Trophoblast cell (in vitro differentiated cells and primary cell): Measurements from ENCODE around the gene UST.

ENCODE experiments used
- DNase-seq, 2 donors: peaks; one replicate each; pipeline ENCODE4 v3.0.0-alpha.2; 2016
- H2AFZ ChIP-seq: 2 replicates; pipeline ENCODE4 v1.6.1; 2013; ENCODE audit warnings: low read length, moderate library complexity, mild to moderate bottlenecking; ENCODE audit not compliant: insufficient read depth, poor library complexity
- H2AK5ac ChIP-seq: 2 replicates; pipeline ENCODE4 v1.6.1; 2013; ENCODE audit warnings: mild to moderate bottlenecking, low read length
- H2BK120ac ChIP-seq: 2 replicates; pipeline ENCODE4 v1.6.1; 2013; ENCODE audit warnings: low read length, mild to moderate bottlenecking, moderate library complexity; ENCODE audit not compliant: insufficient read depth, poor library complexity
- H2BK12ac ChIP-seq: 2 replicates; pipeline ENCODE4 v1.6.1; 2013; ENCODE audit warnings: mild to moderate bottlenecking, low read length, moderate library complexity
- H2BK5ac ChIP-seq: 2 replicates; pipeline ENCODE4 v1.6.1; 2013; ENCODE audit warnings: low read length, low read depth, moderate library complexity, mild to moderate bottlenecking; ENCODE audit not compliant: poor library complexity
- H3K14ac ChIP-seq: 2 replicates; pipeline ENCODE4 v1.6.1; 2013; ENCODE audit warnings: mild to moderate bottlenecking, low read length
- H3K18ac ChIP-seq: 2 replicates; pipeline ENCODE4 v1.6.1; 2013; ENCODE audit warnings: mild to moderate bottlenecking, low read length
- H3K23ac ChIP-seq: 2 replicates; pipeline ENCODE4 v1.6.1; 2013; ENCODE audit warnings: low read length
- H3K27ac ChIP-seq: 2 replicates; pipeline ENCODE4 v1.5.1; 2013; ENCODE audit warnings: low read depth, mild to moderate bottlenecking, inconsistent platforms, low read length, moderate library complexity
- H3K27me3 ChIP-seq: 2 replicates; pipeline ENCODE4 v1.6.1; 2013; ENCODE audit warnings: inconsistent platforms, mild to moderate bottlenecking, low read length, moderate library complexity; ENCODE audit not compliant: insufficient read depth
- H3K36me3 ChIP-seq, 2 experiments: 1 replicate in 1 of 2; 2 replicates in 1 of 2; pipeline ENCODE4 v1.6.1; 2013; ENCODE audit warnings: low read length in 2 of 2, mild to moderate bottlenecking in 2 of 2, moderate library complexity in 1 of 2; ENCODE audit not compliant: insufficient read depth in 2 of 2, control insufficient read depth in 1 of 2
- H3K4ac ChIP-seq: 2 replicates; pipeline ENCODE4 v1.6.1; 2013; ENCODE audit warnings: low read depth, mild to moderate bottlenecking, low read length, moderate library complexity
- H3K4me1 ChIP-seq, 2 experiments: 1 replicate in 1 of 2; 2 replicates in 1 of 2; pipeline ENCODE4 v1.6.1; 2013; ENCODE audit warnings: low read length in 2 of 2, mild to moderate bottlenecking in 2 of 2, moderate library complexity in 1 of 2; ENCODE audit not compliant: insufficient read depth in 2 of 2, control insufficient read depth in 1 of 2
- H3K4me2 ChIP-seq: 2 replicates; pipeline ENCODE4 v1.6.1; 2013; ENCODE audit warnings: inconsistent platforms, mild to moderate bottlenecking, low read length, moderate library complexity
- H3K4me3 ChIP-seq: 2 replicates; pipeline ENCODE4 v1.5.1; 2013; ENCODE audit warnings: mild to moderate bottlenecking, low read depth, low read length, inconsistent platforms
- H3K79me1 ChIP-seq: one replicate; pipeline ENCODE4 v1.6.1; 2013; ENCODE audit warnings: low read length
- H3K79me2 ChIP-seq: 2 replicates; pipeline ENCODE4 v1.6.1; 2013; ENCODE audit warnings: low read length, mild to moderate bottlenecking; ENCODE audit not compliant: control insufficient read depth, insufficient read depth, poor library complexity
- H3K9ac ChIP-seq: 2 replicates; pipeline ENCODE4 v1.6.1; 2013; ENCODE audit warnings: mild to moderate bottlenecking, low read length
- H3K9me3 ChIP-seq: 2 replicates; pipeline ENCODE4 v1.6.1; 2013; ENCODE audit warnings: low read depth, mild to moderate bottlenecking, control low read depth, inconsistent platforms, low read length; ENCODE audit not compliant: insufficient read depth
- H4K12ac ChIP-seq: 2 replicates; pipeline ENCODE4 v1.6.1; 2013; ENCODE audit warnings: low read depth, mild to moderate bottlenecking, low read length, moderate library complexity
- H4K8ac ChIP-seq: 2 replicates; pipeline ENCODE4 v1.6.1; 2013; ENCODE audit warnings: low read depth, mild to moderate bottlenecking, low read length, moderate library complexity
- H4K91ac ChIP-seq: one replicate; pipeline ENCODE4 v1.6.1; 2013; ENCODE audit warnings: low read depth, mild to moderate bottlenecking, low read length, moderate library complexity
- WGBS: extraction: QIAGEN DNeasy Blood & Tissue Kit; methylation state at CpG from one replicate; pipeline ENCODE4 v1.1.7; 2013; ENCODE audit warnings: missing lambda C conversion rate; ENCODE audit not compliant: insufficient read length, insufficient coverage; ENCODE audit errors: extremely low coverage; 5-methylcytosine and 5-hydroxymethylcytosine counted together

UST gene

GRCh38 chr6:148743476-148743875 is 3.4 kb upstream of the UST start:
- H4K91ac ChIP-seq = no peak overlapping the region
- no peak overlapping the region for H3K4me3 ChIP-seq
- no peak overlapping the region for H3K27ac ChIP-seq
- H3K27me3 ChIP-seq = no peaks in the 10 kb centered on the region
- H2BK5ac ChIP-seq = no peak overlapping the region
- H3K9ac ChIP-seq = no peak overlapping the region
- peak overlapping the region; percentile 17 for H2AFZ ChIP-seq
- no peak overlapping the region for H4K12ac ChIP-seq
- DNase-seq = no peak
- no peak overlapping the region for H3K18ac ChIP-seq
- H4K8ac ChIP-seq = no peak overlapping the region
- H3K4ac ChIP-seq = no peak overlapping the region
- H2AK5ac ChIP-seq = no peak overlapping the region
- no peak overlapping the region for H3K14ac ChIP-seq
- H3K9me3 ChIP-seq = peaks cover 1% of the 10 kb centered on the region
- H3K79me2 ChIP-seq = no peaks in the 10 kb centered on the region
- H2BK12ac ChIP-seq = no peak overlapping the region
- no peaks in the 10 kb centered on the region for H3K79me1 ChIP-seq
- H3K23ac ChIP-seq = no peak overlapping the region
- no peak overlapping the region for H2BK120ac ChIP-seq
- WGBS = no CpG with 5 or more reads among the region's 4 CpGs
- peaks cover 4 to 11% of the 10 kb centered on the region in 2 experiments for H3K4me1 ChIP-seq
- H3K4me2 ChIP-seq = no peak overlapping the region
- H3K36me3 ChIP-seq = no peaks in the 10 kb centered on the region

GRCh38 chr6:148745926-148746325 is 904 bp upstream of the UST start:
- Histone ChIP-seq H2BK5ac (no peak overlapping the region), H2AFZ (no peak overlapping the region), H2BK120ac (no peak overlapping the region), H3K79me1 (no peaks in the 10 kb centered on the region), H2BK12ac (no peak overlapping the region), H3K23ac (no peak overlapping the region), H3K4me1 (peaks cover 4 to 13% of the 10 kb centered on the region in 2 experiments), H3K9ac (no peak overlapping the region), H3K4ac (no peak overlapping the region), H2AK5ac (no peak overlapping the region), H3K4me3 (peak overlapping the region; percentile 85), H4K91ac (no peak overlapping the region), H3K27me3 (no peaks in the 10 kb centered on the region), H3K14ac (no peak overlapping the region), H3K27ac (no peak overlapping the region), H4K12ac (no peak overlapping the region), H4K8ac (peak overlapping the region; percentile 2), H3K9me3 (peaks cover 2% of the 10 kb centered on the region), H3K18ac (no peak overlapping the region), H3K36me3 (no peaks in the 10 kb centered on the region), H3K79me2 (no peaks in the 10 kb centered on the region), H3K4me2 (peak overlapping the region; percentile 83)
- no CpG with 5 or more reads among the region's 6 CpGs for WGBS
- DNase-seq = peak in 1 of 2 donors; percentile 25

GRCh38 chr6:148747145-148747470 is 278 bp downstream of the UST start:
- Histone ChIP-seq H3K9ac (peak overlapping the region; percentile 50), H2BK5ac (no peak overlapping the region), H2BK120ac (no peak overlapping the region), H4K91ac (no peak overlapping the region), H3K9me3 (peaks cover 2% of the 10 kb centered on the region), H2AK5ac (no peak overlapping the region), H3K4me3 (peak overlapping the region; percentile 85), H3K23ac (no peak overlapping the region), H3K79me1 (no peaks in the 10 kb centered on the region), H4K12ac (no peak overlapping the region), H3K18ac (no peak overlapping the region), H3K27me3 (no peaks in the 10 kb centered on the region), H3K27ac (peak overlapping the region; percentile 11), H3K14ac (no peak overlapping the region), H2AFZ (peak overlapping the region; percentile 62), H3K4ac (no peak overlapping the region), H3K36me3 (no peaks in the 10 kb centered on the region), H3K4me1 (peaks cover 4 to 13% of the 10 kb centered on the region in 2 experiments), H2BK12ac (no peak overlapping the region), H3K4me2 (peak overlapping the region; percentile 83), H3K79me2 (no peaks in the 10 kb centered on the region), H4K8ac (no peak overlapping the region)
- WGBS = no CpG with 5 or more reads among the region's 45 CpGs
- peak in 1 of 2 donors; percentile 27 for DNase-seq

GRCh38 chr6:148747471-148748165 is 788 bp downstream of the UST start:
- WGBS = no CpG with 5 or more reads among the region's 66 CpGs
- H2BK5ac ChIP-seq = no peak overlapping the region
- no peak overlapping the region for H3K27ac ChIP-seq
- DNase-seq = peak in 1 of 2 donors; percentile 28
- H3K79me2 ChIP-seq = no peaks in the 10 kb centered on the region
- H3K9ac ChIP-seq = peak overlapping the region; percentile 5
- no peak overlapping the region for H4K12ac ChIP-seq
- no peaks in the 10 kb centered on the region for H3K27me3 ChIP-seq
- no peak overlapping the region for H4K8ac ChIP-seq
- no peak overlapping the region for H2AK5ac ChIP-seq
- H3K4me3 ChIP-seq = peak overlapping the region; percentile 85
- H2BK12ac ChIP-seq = no peak overlapping the region
- no peak overlapping the region for H2BK120ac ChIP-seq
- no peak overlapping the region for H3K23ac ChIP-seq
- H3K9me3 ChIP-seq = peaks cover 2% of the 10 kb centered on the region
- no peak overlapping the region for H3K14ac ChIP-seq
- H4K91ac ChIP-seq = no peak overlapping the region
- H3K4me2 ChIP-seq = peak overlapping the region; percentile 83
- H3K79me1 ChIP-seq = no peaks in the 10 kb centered on the region
- peak overlapping the region; percentile 62 for H2AFZ ChIP-seq
- no peaks in the 10 kb centered on the region for H3K36me3 ChIP-seq
- H3K18ac ChIP-seq = no peak overlapping the region
- H3K4me1 ChIP-seq = peaks cover 4 to 13% of the 10 kb centered on the region in 2 experiments
- no peak overlapping the region for H3K4ac ChIP-seq
